NCI-H187 treated with DMSO at 0.1 percent for 48 hours (cell line): Measurements from ENCODE around the gene RSF1.

Source experiments
- DNase-seq: peaks from one replicate; lab custom pipeline; 2025; lab: John Stamatoyannopoulos, UW

The RSF1 gene

DNA sequence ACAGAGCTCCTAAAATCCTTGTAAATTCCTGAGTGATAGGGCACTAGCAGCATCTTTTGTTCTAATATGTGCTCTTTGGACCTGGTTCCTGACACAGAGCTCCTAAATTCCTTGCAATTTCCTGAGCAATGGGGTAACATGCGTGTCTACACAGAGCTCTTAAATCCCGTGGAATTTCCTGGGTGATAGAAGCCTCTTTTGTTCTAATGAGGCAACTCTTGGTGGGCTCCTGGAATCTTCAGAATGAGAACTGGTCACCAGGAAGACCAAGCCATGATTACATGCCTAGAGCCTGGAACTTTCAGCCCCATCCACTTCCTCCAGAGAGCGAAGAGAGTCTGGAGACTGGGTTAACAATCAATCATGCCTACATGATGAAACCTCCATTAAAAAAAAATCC lies 19.0 kb downstream of the RSF1 start:
- DNase-seq: no peak

DNA sequence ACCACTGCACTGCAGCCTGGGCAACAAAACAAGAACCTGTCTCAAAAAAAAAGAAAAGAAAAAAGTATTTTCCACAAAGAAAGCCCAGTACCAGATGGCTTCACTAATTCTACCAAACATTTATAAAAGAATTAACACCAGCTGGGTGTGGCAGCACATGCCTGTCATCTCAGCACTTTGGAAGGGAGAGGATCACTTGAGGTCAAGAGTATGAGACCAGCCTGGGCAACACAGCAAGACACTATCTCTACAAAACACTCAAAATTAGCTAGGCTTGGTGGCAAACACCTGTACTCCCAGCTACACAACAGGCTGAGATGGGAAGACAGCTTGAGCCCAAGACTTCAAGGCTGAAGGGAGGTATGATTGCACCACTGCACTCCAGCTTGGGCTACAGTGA lies 20.1 kb downstream of the RSF1 start:
- no peak for DNase-seq

DNA sequence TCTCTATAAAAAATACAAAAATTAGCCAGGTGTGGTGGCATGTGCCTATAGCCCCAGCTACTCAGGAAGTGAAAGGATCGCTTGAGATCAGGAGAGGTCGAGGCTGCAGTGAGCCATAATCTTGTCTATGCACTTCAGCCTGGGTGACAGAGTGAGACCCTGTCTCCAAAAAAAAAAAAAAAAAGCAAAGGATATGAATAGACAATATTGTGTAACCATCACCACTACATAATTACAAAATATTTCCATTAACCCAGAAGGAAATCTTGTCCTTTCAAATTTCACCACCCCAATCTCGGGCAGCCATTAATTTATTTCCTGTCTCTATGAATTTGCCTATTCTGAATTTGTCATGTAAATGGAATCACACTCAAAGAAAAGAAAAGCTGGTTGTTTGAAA lies 21.2 kb downstream of the RSF1 start:
- no peak for DNase-seq

DNA sequence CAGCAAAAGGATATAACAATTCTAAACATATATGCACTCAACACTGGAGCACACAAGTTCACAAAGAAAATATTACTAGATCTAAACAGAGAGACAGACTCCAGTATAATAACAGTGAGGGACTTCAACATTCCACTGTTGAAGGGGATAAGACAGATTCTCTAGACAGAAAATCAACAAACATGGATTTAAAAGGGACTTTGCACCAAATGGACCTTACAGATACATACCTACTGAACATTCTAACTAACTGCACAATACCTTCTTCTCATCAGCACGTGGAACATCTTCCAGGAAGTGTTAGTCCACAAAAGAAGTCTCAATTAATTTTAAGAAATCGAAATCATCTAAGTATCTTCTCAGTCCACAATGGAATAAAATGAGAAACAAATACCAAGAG lies 26.6 kb downstream of the RSF1 start:
- DNase-seq: no peak

DNA sequence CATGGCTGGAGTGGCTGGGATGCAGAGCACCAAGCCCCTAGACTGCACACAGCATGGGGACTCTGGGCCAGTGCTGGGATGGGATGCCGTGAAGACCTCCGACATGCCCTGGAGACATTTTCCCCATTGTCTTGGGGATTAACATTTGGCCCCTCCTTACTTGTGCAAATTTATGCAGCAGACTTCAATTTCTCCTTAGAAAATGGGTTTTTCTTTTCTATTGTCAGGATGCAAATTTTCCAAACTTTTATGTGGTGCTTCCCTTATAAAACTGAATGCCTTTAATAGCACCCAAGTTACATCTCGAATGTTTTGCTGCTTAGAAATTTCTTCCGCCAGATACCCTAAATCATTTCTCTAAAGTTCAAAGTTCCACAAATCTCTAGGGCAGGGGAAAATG lies 29.2 kb downstream of the RSF1 start:
- DNase-seq: no peak

DNA sequence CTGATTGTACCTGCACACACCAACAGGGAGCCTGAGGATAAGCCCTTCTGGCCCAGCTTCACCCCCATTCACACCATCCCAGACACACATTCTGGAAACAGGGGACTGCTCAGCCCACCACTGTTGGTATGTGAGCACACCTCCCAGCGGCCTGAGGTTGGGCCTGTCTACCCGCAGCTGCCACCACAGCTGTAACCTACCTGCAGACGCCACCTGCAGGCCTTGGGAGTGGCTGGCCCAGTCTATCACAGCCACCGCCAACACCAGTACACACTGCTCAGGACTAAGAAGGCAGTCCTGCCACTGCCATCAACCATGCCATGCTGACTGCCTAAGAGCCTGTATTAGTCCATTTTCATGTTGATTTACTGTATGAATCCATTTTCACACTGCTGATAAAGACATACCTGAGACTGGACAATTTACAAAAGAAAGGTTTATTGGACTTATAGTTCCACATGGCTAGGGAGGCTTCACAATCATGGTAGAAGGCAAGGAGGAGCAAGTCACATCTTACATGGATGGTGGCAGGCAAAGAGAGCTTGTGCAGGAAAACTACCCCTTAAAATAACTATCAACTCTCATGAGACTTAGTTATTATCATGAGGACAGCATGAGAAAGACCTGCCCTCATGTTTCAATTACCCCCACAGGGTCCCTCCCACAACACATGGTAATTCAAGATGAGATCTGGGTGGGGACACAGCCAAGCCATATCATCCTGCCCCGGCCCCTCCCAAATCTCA lies 30.6 kb downstream of the RSF1 start:
- no peak for DNase-seq

DNA sequence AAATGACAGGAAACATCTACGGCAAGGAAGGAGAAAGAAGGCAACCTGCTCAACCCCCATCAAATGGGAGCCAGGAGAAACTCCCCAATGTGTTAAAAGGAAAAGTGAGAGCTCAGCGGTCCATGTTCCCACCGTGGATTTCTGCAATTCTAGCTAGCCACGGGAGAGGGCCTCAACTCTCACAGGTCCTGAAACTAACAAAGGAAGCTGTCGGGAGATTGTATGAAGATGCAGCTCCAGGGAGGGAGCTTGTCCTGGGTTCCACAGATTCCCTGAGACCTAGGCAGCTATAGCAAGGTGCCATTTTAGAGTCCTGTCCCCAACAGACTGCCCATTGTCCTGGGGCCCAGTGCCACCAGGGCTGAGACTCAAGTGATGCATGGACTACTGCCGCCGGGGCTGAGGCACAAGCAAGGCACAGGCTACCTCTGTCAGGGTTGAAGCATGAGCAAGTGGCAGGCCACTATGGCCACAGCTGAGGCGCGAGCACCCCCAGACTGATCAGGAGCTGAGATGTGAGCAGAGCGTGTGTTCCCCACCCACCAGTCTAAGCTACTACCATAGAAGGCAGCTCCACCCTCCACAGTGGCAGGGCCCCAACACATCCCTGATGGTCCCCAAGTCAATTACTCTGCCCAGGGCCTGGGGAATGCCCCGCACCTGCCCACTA lies 31.3 kb downstream of the RSF1 start:
- no peak for DNase-seq

DNA sequence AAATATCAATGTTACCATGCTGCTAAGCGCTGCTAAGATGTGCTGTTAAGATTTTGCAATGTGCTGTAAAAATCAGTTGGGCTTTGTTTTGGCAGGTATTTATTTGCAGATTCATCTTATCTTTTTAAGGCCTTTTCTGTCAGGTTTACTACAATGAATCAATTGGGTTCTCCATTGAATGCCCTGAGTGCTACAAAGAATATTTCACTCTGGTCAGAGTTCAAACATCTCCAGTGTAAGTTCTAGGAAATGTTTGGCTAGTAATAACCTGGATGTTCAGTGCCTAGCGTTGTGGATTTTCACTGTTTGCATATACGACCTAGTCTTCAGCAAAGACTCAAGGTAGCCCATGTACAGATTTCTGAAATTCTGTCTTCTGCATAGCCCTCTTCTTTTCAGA lies 36.0 kb downstream of the RSF1 start:
- DNase-seq: no peak

DNA sequence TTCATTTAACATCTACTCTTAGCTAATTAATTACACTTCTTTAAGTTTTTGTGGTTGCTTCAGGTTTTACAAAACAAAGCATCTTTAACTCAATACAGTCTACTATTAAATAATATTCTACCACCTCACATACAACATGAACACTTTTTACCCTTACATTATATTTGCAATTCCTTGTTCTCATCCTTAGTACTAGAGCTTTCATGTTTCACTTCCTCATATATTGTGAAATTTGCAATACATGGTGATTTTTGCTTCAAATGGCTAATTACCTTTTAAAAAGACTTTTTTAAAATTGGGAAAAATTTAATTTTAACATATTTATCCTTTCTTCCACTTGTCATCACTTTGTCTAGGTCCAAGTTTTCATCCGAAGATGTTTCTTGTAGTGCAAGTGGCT lies 37.5 kb downstream of the RSF1 start:
- no peak for DNase-seq

DNA sequence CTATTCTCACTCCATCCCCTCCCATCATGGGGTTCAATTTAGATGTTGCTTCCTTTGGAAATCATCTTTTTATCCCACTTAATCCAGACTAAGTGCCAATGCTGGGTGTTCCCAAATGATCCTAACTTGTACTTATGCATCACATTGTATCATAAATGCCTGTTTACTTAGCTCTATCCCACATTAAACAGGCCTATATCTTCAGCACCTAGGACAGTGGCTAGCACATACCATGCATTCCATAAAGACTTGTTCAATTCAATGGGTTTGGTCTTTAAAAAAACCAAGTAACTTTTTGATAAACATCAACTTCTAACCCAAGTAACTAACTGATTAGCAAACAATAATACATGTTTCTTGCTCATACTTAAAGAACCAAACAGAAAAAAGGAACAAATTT lies 40.6 kb downstream of the RSF1 start:
- DNase-seq: no peak

DNA sequence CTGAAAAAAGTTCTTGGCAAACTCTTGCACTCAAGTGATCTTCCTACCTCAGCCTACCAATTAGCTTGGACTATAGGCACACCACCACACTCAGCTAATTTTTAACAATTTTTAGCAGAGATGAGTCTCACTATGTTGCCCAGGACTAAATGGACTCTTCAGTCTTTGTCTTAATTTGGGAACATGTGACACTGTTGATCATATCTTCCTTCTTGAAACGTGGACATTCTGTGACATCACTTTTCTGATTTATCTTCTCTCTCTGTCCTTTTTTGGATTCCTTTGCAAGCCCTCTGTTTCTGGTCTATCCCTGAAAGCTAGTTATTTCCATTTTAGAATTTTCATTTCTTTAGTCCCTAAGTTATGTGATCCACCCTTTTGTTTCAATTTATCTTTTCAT lies 42.0 kb downstream of the RSF1 start:
- DNase-seq: no peak

DNA sequence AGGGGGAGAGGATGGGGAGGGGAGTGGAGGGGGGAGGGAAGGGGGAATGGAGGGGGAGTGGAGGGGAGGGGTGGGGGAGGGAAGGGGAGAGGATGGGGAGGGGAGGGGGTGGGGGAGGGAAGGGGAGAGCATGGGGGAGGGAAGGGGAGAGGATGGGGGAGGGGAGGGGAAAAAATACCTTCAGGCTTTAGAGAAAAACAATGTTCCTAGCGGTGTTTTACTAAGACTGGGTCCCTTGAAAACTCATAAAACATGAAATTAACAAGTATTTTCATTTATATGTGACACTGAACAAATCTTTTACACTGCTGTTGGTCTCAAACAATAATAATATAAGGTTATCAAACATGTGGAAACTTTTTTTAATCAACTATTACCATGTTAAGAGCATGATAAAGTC lies 42.4 kb downstream of the RSF1 start:
- DNase-seq: no peak

DNA sequence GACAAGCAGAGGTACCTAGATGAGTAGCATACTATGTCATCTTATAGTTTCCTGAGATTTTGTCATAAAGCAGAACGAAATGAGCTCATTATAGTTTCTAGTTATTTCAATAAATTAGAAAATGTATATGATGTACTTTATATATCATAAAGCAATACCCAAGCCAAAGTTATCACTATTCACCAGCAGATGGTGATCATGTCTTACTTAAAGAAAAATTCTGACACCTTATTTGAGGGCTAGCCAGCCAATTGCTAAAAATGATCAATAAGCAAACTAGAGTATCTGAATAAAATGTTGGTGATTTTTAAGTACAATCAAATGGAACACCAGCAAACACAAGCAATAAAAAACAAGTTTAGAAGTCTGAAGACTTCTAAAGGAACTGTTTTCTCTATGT lies 44.1 kb downstream of the RSF1 start:
- DNase-seq: no peak

DNA sequence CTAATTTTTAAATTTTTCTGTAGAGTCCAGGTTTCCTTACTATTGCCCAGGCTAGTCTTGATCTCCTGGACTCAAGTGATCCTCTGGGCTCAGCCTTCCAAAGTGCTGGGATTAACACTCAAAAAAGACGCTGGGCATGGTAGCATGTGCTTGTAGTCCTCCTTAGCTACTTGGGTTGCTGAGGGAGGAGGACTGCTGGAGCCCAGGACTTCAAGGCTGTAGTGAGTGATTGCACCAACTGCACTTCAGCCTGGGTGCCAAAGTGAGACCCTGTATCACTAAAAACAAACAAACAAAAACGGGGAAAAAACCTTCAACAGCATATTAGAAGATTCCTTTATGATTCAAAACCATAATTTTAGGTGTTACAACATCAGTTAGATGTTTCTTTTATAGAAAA lies 44.6 kb downstream of the RSF1 start:
- no peak for DNase-seq

DNA sequence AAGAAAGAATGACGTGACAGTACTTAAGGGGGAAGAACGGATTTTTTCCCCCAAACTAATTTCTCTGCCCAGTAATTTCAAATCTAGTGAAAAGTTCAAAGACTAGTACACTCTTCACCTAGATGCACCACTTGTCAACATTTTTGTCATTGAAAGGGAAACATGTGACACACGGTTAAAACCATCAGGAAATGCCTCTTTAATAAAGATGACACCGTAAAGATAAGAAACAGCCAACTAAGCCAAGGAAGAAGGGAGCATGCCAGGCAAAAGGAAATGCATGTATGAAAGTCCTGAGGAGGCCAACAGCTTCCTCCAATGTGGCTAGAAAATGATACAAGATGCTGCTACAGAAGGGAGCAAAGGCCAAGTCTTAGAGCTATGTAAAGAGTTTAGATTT lies 49.4 kb downstream of the RSF1 start:
- DNase-seq: no peak

DNA sequence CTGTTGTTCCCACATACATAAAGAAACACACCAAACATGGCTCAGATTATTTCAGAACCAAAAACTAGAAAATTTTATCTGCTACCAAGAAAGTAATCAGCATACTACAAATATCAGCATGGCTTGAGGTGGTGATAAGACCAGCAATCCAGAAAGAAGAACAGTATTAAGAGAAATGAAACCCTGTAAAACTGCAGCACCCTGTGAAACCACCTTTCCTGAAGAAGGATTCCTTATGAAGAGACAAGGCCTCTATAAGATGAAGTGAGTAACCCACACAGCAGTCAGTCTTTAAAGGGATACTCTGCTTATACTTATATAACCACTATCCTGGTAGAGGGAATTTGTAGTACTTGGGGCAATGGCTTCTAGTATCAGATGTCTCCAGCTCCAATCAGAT lies 49.9 kb downstream of the RSF1 start:
- no peak for DNase-seq

DNA sequence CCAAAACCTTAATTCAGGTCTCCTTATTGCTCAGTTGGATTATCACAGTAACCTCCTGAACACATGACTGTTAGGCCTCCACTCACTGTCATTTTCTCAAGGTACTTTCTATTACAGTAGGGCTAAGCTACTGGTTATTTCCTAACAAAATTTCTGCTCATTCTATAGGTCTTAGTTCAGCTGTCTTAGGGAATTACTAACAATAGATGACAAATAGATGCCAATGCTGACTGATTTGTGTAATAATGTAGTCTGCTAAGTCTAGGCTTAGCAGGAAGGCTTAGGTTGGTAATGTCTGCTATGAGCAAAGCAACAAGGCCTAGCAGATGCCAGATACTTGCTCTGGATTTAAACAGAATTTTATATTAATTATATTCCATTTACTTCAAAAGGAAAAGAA lies 58.1 kb downstream of the RSF1 start:
- DNase-seq: no peak

DNA sequence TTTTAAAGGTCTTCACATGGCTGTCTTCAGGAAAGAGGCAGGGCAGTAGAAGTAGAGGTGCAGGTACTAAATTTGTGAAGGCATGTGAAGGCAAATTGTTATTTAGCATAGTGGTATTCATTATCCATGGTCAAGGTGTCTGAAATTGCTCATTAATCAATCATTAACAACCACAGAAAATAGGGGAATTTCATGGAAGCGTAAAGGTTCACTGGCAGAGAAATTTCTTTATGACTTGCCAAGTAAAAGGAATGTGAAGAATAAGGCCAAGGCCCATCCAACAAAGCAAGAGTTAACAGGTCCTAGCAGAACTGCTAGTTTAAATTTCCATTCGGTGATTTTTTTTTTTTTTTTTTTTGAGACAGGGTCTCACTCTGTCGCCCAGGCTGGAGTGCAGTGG lies 59.0 kb downstream of the RSF1 start:
- DNase-seq: no peak

DNA sequence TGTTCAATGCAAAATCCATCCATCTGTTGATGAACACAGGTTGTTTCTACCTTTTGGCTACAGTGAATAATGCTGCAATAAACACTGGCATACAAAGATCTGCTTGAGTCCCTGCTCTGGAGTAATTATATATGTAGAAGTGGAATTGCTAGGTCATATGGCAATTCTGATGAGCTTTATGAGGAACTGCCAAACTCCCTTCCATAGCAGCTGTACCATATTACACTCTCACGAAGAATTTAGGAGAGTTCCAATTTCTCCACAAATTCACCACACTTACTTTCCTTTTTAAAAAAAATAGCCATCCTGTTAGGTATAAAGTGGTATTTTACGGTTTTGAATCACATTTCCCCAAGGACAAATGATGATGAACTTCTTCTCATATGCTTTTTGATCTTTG lies 62.2 kb downstream of the RSF1 start:
- DNase-seq: no peak

DNA sequence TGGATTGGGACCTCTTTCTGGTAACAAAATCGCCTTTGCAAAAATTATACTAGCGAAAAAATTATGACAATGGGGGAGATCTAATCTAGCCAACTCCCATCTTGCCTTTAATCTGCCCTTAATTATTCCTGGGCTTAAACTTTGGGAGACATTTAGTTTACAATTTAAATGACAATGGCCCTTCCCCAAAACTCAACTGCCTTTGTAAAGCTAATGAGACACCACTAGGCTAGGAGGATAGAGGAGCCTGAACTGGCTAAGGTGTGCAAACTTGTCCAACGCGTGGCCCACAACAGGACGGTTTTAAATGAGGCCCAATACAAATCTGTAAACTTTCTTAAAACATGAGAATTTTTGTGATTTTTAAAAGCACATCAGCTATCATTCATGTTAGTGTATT lies 67.3 kb downstream of the RSF1 start:
- no peak for DNase-seq

DNA sequence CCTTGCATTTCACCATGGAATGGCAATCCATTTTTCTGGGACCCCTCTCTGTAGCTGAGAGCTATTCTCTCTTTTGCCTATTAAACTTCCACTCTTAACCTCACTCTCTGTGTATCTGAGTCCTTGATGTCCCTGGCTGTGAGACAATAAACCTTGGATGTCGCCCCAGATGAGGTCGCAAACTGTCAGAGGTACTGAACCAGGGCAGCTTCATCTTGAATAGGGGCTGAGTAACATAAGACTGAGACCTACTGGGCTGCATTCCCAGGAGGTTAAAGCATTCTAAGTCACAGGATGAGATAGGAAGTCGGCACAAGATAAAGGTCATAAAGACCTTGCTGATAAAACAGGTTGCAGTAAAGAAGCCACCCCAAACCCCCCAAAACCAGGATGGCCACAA lies 68.0 kb downstream of the RSF1 start:
- DNase-seq: no peak

DNA sequence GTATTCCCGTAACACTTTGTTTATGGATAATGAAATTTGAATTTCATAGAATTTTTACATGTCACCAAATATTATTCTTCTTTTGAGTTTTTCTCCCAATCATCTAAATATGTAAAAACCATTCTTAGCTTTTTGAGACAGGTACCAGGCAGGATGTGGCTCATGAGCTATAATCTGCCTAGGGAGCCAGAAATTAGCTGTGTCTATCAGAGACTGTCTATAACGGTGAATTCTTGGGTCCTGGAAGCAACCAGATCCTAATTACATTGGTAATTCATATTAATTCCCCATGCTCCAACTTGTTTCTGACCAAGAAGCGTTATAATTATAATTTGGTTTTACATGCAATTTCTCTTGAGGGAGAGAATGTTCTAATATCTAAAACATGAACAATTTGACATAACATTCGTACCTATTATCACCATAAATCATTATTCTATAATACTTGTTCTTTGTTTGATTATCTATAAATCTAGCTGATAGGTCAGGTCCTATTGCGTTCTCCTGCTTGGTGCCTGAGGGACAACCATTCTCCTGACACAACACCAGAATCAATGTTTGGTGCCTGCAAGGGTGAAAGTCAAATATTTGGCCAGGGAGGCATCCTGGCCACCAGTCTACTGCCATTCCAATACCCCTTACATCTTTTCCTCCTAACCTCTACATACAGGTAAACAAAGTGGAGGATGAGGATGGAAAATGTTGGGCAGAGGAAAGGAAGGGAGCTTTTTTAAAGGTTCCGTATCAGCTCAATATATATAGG lies 69.9 kb downstream of the RSF1 start:
- no peak for DNase-seq

DNA sequence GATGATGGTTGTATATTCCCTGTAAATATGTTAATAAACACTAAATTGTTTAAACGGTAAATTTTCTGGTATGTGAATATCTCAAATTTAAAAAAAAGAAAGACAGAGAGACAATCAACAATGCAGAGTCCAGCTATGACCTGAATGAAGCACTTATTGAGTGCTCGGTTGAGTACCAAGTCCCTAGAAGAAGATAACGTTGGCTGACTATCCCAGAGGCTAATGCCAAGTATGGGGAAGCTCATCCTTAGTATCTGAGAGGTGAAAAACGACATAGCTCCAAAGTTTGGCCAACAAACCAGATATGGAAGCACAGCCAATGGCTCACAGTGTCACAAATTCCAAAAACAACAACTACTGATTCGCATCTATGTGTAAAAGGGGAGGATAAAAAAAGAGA lies 71.3 kb downstream of the RSF1 start:
- DNase-seq: no peak
